HL-60 (cell line): ENCODE measurements around the gene RBMS3.

Source experiments
- DNase-seq, 2 experiments: peaks; one replicate each; pipeline ENCODE4 v3.0.0-alpha.2; 2010 to 2020; ENCODE audit warnings: low read depth in 1 of 2, low spot score in 1 of 2
- H3K27ac ChIP-seq: fragments of 250-450 bp; sonication (Bioruptor Pico); replicated peaks from 2 replicates; pipeline ENCODE4 v1.5.1; 2020; ENCODE audit warnings: mild to moderate bottlenecking, moderate library complexity
- H3K27me3 ChIP-seq: fragments of 250-450 bp; sonication (Bioruptor Pico); 2 replicates; pipeline ENCODE4 v1.5.1; 2021; ENCODE audit warnings: mild to moderate bottlenecking, moderate library complexity; ENCODE audit not compliant: insufficient read depth, poor library complexity, severe bottlenecking
- H3K4me3 ChIP-seq: replicated peaks from 2 replicates; pipeline ENCODE4 v1.5.1; 2011; ENCODE audit warnings: mild to moderate bottlenecking, control low read depth, low read length; ENCODE audit not compliant: insufficient read depth
- CTCF ChIP-seq: IDR thresholded peaks from one replicate; pipeline ENCODE4 v1.5.1; 2011; ENCODE audit warnings: low read length, control low read depth, inconsistent platforms; ENCODE audit not compliant: insufficient read depth
- GABPA ChIP-seq: IDR thresholded peaks from 2 replicates; pipeline ENCODE4 v1.6.1; 2012; ENCODE audit warnings: low read depth
- POLR2AphosphoS5 ChIP-seq: IDR thresholded peaks from 2 replicates; pipeline ENCODE4 v1.6.1; 2012; ENCODE audit warnings: low read depth
- REST ChIP-seq: IDR thresholded peaks from 2 replicates; pipeline ENCODE4 v1.6.1; 2012; ENCODE audit warnings: low read depth; ENCODE audit not compliant: insufficient replicate concordance
- SPI1 ChIP-seq: IDR thresholded peaks from 2 replicates; pipeline ENCODE4 v1.6.1; 2012; ENCODE audit warnings: low read depth, mild to moderate bottlenecking, borderline replicate concordance

RBMS3 gene

GRCh38 chr3:29789686-29790085 lies 508.8 kb downstream of the RBMS3 start:
- TF ChIP-seq GABPA (no peak), POLR2AphosphoS5 (no peak), REST (no peak), CTCF (no peak), SPI1 (no peak)
- no peaks in the 10 kb centered on the region for H3K27me3 ChIP-seq
- H3K27ac ChIP-seq, result no peak overlapping the region
- no peak for DNase-seq
- no peak overlapping the region for H3K4me3 ChIP-seq

- TF ChIP-seq GABPA, result no peak
- no peak for TF ChIP-seq POLR2AphosphoS5
- no peak for TF ChIP-seq REST
- no peak for TF ChIP-seq SPI1
- TF ChIP-seq CTCF, result no peak
- DNase-seq, result no peak
- Histone ChIP-seq H3K4me3 (no peak overlapping the region), H3K27ac (no peak overlapping the region), H3K27me3 (no peaks in the 10 kb centered on the region)
Measured at GRCh38 chr3:29796808-29797207, 515.9 kb downstream of the RBMS3 start.

GRCh38 chr3:29802057-29802456 lies 521.2 kb downstream of the RBMS3 start:
- Histone ChIP-seq H3K27me3 (no peaks in the 10 kb centered on the region), H3K4me3 (no peak overlapping the region), H3K27ac (no peak overlapping the region)
- TF ChIP-seq CTCF, result no peak
- TF ChIP-seq POLR2AphosphoS5, result no peak
- TF ChIP-seq REST, result no peak
- TF ChIP-seq SPI1, result no peak
- no peak for TF ChIP-seq GABPA
- DNase-seq, result no peak
